ENCODE measurements around the gene CFI. TPM values are rescaled to one million over a fixed set of nuclear protein-coding genes. Genes with fewer than 3 reads are reported as not detected.

The CFI gene
- total RNA-seq, 1 donor from 2014 or later: not detected

DNA sequence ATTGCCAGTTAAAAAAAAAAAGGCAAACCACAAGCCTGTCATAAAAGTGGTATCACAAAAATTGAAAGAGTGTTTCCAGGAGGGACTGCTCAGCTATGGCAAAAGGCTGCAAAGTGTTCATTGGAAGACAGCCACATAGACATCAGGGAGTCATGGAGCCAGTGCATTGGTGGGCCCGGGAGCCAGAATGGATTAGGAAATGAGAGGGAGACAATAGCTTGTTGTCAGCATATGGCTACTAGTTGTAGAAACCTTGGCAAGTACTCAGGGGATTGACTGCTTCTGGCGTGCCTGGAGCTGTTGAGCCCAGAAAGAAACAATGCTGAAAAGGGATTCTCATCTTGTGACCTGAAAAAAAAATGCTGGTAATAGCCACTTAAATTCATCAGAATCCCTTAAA is 18.8 kb upstream of the CFI start:
- Mint-ChIP-seq H3K9me3 (ENCODE audit: unreplicated experiment) (peaks cover 4% of the 10 kb centered on the region), H3K36me3 (ENCODE audit: unreplicated experiment) (no peaks in the 10 kb centered on the region), H3K27me3 (ENCODE audit: unreplicated experiment) (peaks cover 3% of the 10 kb centered on the region), H3K4me3 (ENCODE audit: unreplicated experiment) (no peak overlapping the region), H3K4me1 (ENCODE audit: low read depth, unreplicated experiment) (peaks cover 6% of the 10 kb centered on the region), H3K27ac (ENCODE audit: unreplicated experiment) (no peak overlapping the region)
- no peak for DNase-seq
- TF ChIP-seq CTCF (IDR thresholded peaks at IDR 0.05; ENCODE audit: partially characterized antibody, unreplicated experiment): no peak

- H3K4me1 Mint-ChIP-seq (ENCODE audit: low read depth, unreplicated experiment): peaks cover 6% of the 10 kb centered on the region
- no peaks in the 10 kb centered on the region for H3K36me3 Mint-ChIP-seq (ENCODE audit: unreplicated experiment)
- no peak for TF ChIP-seq CTCF (IDR thresholded peaks at IDR 0.05; ENCODE audit: partially characterized antibody, unreplicated experiment)
- H3K27ac Mint-ChIP-seq (ENCODE audit: unreplicated experiment): no peak overlapping the region
- H3K9me3 Mint-ChIP-seq (ENCODE audit: unreplicated experiment): peaks cover 6% of the 10 kb centered on the region
- H3K27me3 Mint-ChIP-seq (ENCODE audit: unreplicated experiment): peaks cover 7% of the 10 kb centered on the region
- H3K4me3 Mint-ChIP-seq (ENCODE audit: unreplicated experiment): no peak overlapping the region
- DNase-seq: no peak
Observed at GRCh38 chr4:109818268-109818667, 16.5 kb upstream of the CFI start.

DNA sequence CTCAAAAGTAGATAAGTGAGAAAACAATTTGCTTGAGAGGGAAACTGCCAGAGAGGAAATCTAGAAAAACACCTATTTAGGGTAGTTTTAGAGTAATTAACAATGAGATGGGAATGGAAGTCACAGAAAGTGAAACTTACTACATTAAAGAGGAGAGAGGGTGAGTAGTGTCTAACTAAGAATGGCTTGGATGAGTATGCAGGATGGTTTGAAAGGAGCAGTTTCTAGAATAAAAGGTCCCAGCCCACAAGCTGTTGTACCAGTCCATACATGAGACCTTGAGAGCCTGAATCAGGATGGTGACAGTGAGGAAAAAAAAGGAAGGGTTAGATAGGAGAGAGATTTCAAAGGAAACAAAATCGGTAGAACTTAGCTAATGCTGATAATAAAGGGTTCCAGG is 15.1 kb upstream of the CFI start:
- DNase-seq: no peak
- peaks cover 6% of the 10 kb centered on the region for H3K9me3 Mint-ChIP-seq (ENCODE audit: unreplicated experiment)
- peak overlapping the region; percentile 99 for H3K4me3 Mint-ChIP-seq (ENCODE audit: unreplicated experiment)
- no peak for TF ChIP-seq CTCF (IDR thresholded peaks at IDR 0.05; ENCODE audit: partially characterized antibody, unreplicated experiment)
- no peaks in the 10 kb centered on the region for H3K36me3 Mint-ChIP-seq (ENCODE audit: unreplicated experiment)
- peaks cover 6% of the 10 kb centered on the region for H3K4me1 Mint-ChIP-seq (ENCODE audit: low read depth, unreplicated experiment)
- no peak overlapping the region for H3K27ac Mint-ChIP-seq (ENCODE audit: unreplicated experiment)
- peaks cover 7% of the 10 kb centered on the region for H3K27me3 Mint-ChIP-seq (ENCODE audit: unreplicated experiment)

DNA sequence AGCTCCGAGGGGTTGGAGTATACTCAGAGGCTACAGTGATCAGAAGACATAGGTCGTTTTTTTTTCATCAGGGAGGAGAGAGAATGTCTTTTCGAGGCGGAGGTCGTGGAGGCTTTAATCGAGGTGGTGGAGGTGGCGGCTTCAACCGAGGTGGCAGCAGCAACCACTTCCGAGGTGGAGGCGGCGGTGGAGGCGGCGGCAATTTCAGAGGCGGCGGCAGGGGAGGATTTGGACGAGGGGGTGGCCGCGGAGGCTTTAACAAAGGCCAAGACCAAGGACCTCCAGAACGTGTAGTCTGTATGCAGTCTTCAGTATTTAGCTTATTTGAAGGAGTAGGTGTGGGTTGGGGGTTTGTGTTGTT is 14.3 kb upstream of the CFI start:
- Mint-ChIP-seq H3K4me1 (ENCODE audit: low read depth, unreplicated experiment) (peaks cover 6% of the 10 kb centered on the region), H3K36me3 (ENCODE audit: unreplicated experiment) (no peaks in the 10 kb centered on the region), H3K27ac (ENCODE audit: unreplicated experiment) (peak overlapping the region; percentile 74), H3K27me3 (ENCODE audit: unreplicated experiment) (peaks cover 7% of the 10 kb centered on the region), H3K9me3 (ENCODE audit: unreplicated experiment) (peaks cover 6% of the 10 kb centered on the region), H3K4me3 (ENCODE audit: unreplicated experiment) (peak overlapping the region; percentile 99)
- no peak for TF ChIP-seq CTCF (IDR thresholded peaks at IDR 0.05; ENCODE audit: partially characterized antibody, unreplicated experiment)
- peak; percentile 35 for DNase-seq

DNA sequence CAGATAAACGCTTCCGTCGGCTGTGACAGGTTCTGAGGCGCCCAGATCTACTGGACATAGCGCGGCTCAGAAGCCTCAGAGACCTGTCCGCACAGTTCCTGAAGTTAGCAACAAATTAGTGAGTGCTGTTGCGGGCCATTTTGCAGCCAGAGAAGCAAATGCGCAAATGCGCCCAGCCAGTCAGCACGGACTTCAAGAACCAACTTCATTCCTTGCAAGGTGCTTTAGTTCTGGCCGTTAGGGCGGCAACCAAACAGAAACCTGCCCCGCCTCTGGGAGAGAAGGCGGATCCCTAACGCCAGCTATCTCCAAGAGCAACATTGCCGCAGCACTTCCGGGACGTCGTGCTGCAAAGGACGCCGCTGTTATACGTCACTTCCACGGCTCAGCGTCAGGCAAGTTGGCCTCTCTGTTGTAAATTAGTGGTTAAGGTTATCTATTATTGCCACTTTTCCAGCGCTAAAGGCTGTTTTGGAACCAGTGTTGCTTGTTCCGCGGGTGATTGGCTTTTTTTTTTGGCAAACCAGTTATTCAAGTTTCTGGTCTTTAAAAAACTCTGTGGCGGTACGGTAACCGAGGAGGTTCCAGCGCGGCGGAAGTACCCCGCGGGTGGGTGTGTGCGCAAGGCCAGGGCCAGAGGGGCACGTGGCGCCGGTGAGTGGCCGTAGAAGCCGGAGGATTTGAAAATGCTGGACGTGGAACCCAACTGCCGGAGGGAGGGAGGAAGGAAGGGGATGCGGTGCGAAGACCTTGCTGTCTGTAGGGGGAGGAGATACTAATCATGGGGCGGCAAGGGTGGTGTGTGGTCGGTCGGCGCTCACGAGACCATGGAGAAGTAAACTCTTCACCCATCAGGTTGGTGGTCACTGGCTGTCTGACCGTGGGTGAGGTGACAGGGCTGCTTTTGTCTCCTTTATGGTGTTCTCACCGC is 13.6 kb upstream of the CFI start, which contains the start of gene GAR1:
Gene GAR1 (plus strand): TSS at position 612 of the 931 bp plus-strand sequence. CDS start 403 bp downstream, outside the sequence.
- DNase-seq: peak; percentile 82
- H3K9me3 Mint-ChIP-seq (ENCODE audit: unreplicated experiment): peaks cover 6% of the 10 kb centered on the region
- H3K36me3 Mint-ChIP-seq (ENCODE audit: unreplicated experiment): no peaks in the 10 kb centered on the region
- peak within 1 kb of the TSS; percentile 99 for H3K4me3 Mint-ChIP-seq (ENCODE audit: unreplicated experiment)
- TF ChIP-seq CTCF (IDR thresholded peaks at IDR 0.05; ENCODE audit: partially characterized antibody, unreplicated experiment): no peak
- peaks cover 7% of the 10 kb centered on the region for H3K27me3 Mint-ChIP-seq (ENCODE audit: unreplicated experiment)
- peaks cover 6% of the 10 kb centered on the region for H3K4me1 Mint-ChIP-seq (ENCODE audit: low read depth, unreplicated experiment)
- peak within 1 kb of the TSS; percentile 74 for H3K27ac Mint-ChIP-seq (ENCODE audit: unreplicated experiment)
